HepG2 (cell line): ENCODE data around the gene SESN2. TPM values are rescaled to one million over a fixed set of nuclear protein-coding genes. Genes with fewer than 3 reads are reported as not detected.
A peak's percentile ranks its signal among the peaks of the same experiment; 100 is the strongest.

Experiments
- ATAC-seq: fragments of 200-7000 bp; cut with Tn5 transposase; 3 replicates; pipeline ENCODE4 v1.9.1; 2020; ENCODE audit warnings: mild to moderate bottlenecking, moderate library complexity
- BruUV-seq: library from RNA; stranded (reverse); fragments of 400-500 nt; replicated peaks from 2 replicates; lab custom pipeline; 2021; lab: Mats Ljungman, UMichigan
- CTCF ChIA-PET: fragments of 300-600 bp; formaldehyde crosslinking; extraction: SDS; loops from one replicate; lab custom pipeline; 2021; ENCODE audit warnings: low total read pairs, inconsistent platforms, low intra/inter-chr PET ratio; lab: Yijun Ruan, JAX
- POLR2A ChIA-PET: fragments of 350-600 bp; sonication (Branson Sonifier 250); formaldehyde crosslinking; loops from one replicate; lab custom pipeline; 2020; ENCODE audit warnings: antibody characterized with exemption, inconsistent platforms; lab: Yijun Ruan, JAX
- DNase-seq: peaks from one replicate; pipeline ENCODE4 v3.0.0-alpha.2; 2015; ENCODE audit warnings: low spot score
- FAIRE-seq: peaks from 3 replicates; lab custom pipeline; 2011; peaks lifted over from hg19 to GRCh38; lab: Jason Lieb, UNC
- H2AFZ ChIP-seq: one replicate; pipeline ENCODE4 v1.6.1; 2011; ENCODE audit warnings: low read length, inconsistent platforms
- H3K27ac ChIP-seq: fragments of 300-600 bp; 3 replicates; pipeline ENCODE4 v1.8.0; 2011; ENCODE audit warnings: mixed run types, mild to moderate bottlenecking, mixed read lengths, low read length, inconsistent platforms; ENCODE audit not compliant: insufficient read depth; ENCODE audit errors: extremely low read length
- H3K27me3 ChIP-seq, 2 experiments: fragments of 200-600 bp in 1 of 2; 2 replicates in 1 of 2; 3 replicates in 1 of 2; pipeline versions ENCODE4 v1.6.0 to v1.8.0; 2011; ENCODE audit warnings: low read length in 2 of 2, mild to moderate bottlenecking in 2 of 2, moderate library complexity in 2 of 2, inconsistent platforms in 1 of 2; ENCODE audit not compliant: insufficient read depth in 2 of 2, control insufficient read depth in 1 of 2
- H3K36me3 ChIP-seq, 2 experiments: fragments of 200-600 bp in 1 of 2; replicated peaks in 1 of 2; 2 replicates in 1 of 2; 3 replicates in 1 of 2; pipeline versions ENCODE4 v1.5.1 to v1.8.0; 2011; ENCODE audit warnings: low read length in 2 of 2, inconsistent platforms in 1 of 2; ENCODE audit not compliant: insufficient read depth in 2 of 2, control insufficient read depth in 1 of 2
- H3K4me1 ChIP-seq: 2 replicates; pipeline ENCODE4 v1.5.1; 2012; ENCODE audit warnings: low read length, inconsistent platforms; ENCODE audit not compliant: insufficient read depth
- H3K4me2 ChIP-seq: 2 replicates; pipeline ENCODE4 v1.6.0; 2011; ENCODE audit warnings: low read depth, low read length, inconsistent platforms
- H3K4me3 ChIP-seq, 3 experiments: fragments of 200-600 bp in 1 of 3; sonication (generic), shearing (Covaris generic) in 1 of 3; replicated peaks in 1 of 3; 2 replicates each; pipeline ENCODE4 v1.5.1; 2011 to 2016; ENCODE audit warnings: low read length in 3 of 3, inconsistent platforms in 2 of 3, low read depth in 2 of 3, mild to moderate bottlenecking in 2 of 3, control low read depth in 1 of 3, mixed read lengths in 1 of 3; ENCODE audit not compliant: insufficient read depth in 1 of 3
- H3K79me2 ChIP-seq: one replicate; pipeline ENCODE4 v1.6.1; 2011; ENCODE audit warnings: low read length, inconsistent platforms; ENCODE audit not compliant: insufficient read depth
- H3K9ac ChIP-seq: 2 replicates; pipeline ENCODE4 v1.6.0; 2011; ENCODE audit warnings: mild to moderate bottlenecking, low read depth, low read length, inconsistent platforms; ENCODE audit not compliant: insufficient read depth
- H3K9me3 ChIP-seq: 2 replicates; pipeline ENCODE4 v1.5.1; 2012; ENCODE audit warnings: mild to moderate bottlenecking, low read length
- H4K20me1 ChIP-seq: 2 replicates; pipeline ENCODE4 v1.6.0; 2011; ENCODE audit warnings: inconsistent platforms, mild to moderate bottlenecking, low read length, moderate library complexity; ENCODE audit not compliant: insufficient read depth
- ATF4 ChIP-seq, 2 experiments: fragments of 450-650 bp in 1 of 2; sonication (generic) in 1 of 2; formaldehyde crosslinking; IDR thresholded peaks; 2 replicates each; pipeline versions ENCODE4 v1.5.0 to v1.8.0; 2020 to 2022; ENCODE audit warnings: mild to moderate bottlenecking in 1 of 2, missing genetic modification reagents in 1 of 2
- CEBPB ChIP-seq: IDR thresholded peaks from 2 replicates; pipeline ENCODE4 v1.6.1; 2011; ENCODE audit warnings: low read depth, low read length, improper control_type of control experiment, borderline replicate concordance
- CEBPG ChIP-seq: IDR thresholded peaks from 2 replicates; pipeline ENCODE4 v1.6.1; 2016
- HOXA9 ChIP-seq: sonication (generic); formaldehyde crosslinking; IDR thresholded peaks from 2 replicates; pipeline ENCODE4 v1.8.1; 2022; ENCODE audit warnings: missing genetic modification reagents, mild to moderate bottlenecking, moderate library complexity, borderline replicate concordance
- IRF1 ChIP-seq: sonication (generic); formaldehyde crosslinking; IDR thresholded peaks from 2 replicates; pipeline ENCODE4 v1.4.0; 2020; ENCODE audit warnings: low read depth, mild to moderate bottlenecking, missing genetic modification reagents
- PAF1 ChIP-seq: IDR thresholded peaks from 2 replicates; pipeline ENCODE4 v1.6.1; 2016; ENCODE audit warnings: missing genetic modification reagents, missing compliant biosample characterization
- POLR2AphosphoS5 ChIP-seq: IDR thresholded peaks from 2 replicates; pipeline ENCODE4 v1.6.1; 2012; ENCODE audit warnings: low read depth, low read length
- RBM22 ChIP-seq: fragments of 200-400 bp; formaldehyde crosslinking; optimal IDR thresholded peaks from 2 replicates; pipeline ENCODE3; 2017; ENCODE audit warnings: mild to moderate bottlenecking, low read length, moderate library complexity
- TOPORS ChIP-seq: sonication (generic); formaldehyde crosslinking; IDR thresholded peaks from 2 replicates; pipeline ENCODE4 v1.8.0; 2023; ENCODE audit warnings: mild to moderate bottlenecking, missing genetic modification reagents
- ZBTB33 ChIP-seq: sonication (generic); formaldehyde crosslinking; IDR thresholded peaks from 2 replicates; pipeline ENCODE4 v1.4.0; 2020; ENCODE audit warnings: missing genetic modification reagents
- ZBTB7A ChIP-seq: sonication (generic); formaldehyde crosslinking; IDR thresholded peaks from 2 replicates; pipeline ENCODE4 v1.8.0; 2022; ENCODE audit warnings: mild to moderate bottlenecking, missing genetic modification reagents
- ZNF768 ChIP-seq: sonication (generic); formaldehyde crosslinking; IDR thresholded peaks from 2 replicates; pipeline ENCODE4 v1.4.0; 2020; ENCODE audit warnings: missing genetic modification reagents
- WGBS: methylation state at CpG from one replicate; pipeline ENCODE4 v1.1.6; 2017; ENCODE audit warnings: low lambda C conversion rate; 5-methylcytosine and 5-hydroxymethylcytosine counted together
- in situ Hi-C: cut with HindIII; loops from 2 replicates; pipeline ENCODE4 v1.10.0; 2017; ENCODE audit warnings: low pct_unique_long_range_greater_than_20kb; ENCODE audit not compliant: extremely low pct_ligation_motif_present
- intact Hi-C: fragments of 100-400 bp; cut with micrococcal nuclease; formaldehyde crosslinking; loops from one replicate; pipeline ENCODE4 v1.10.0; 2022; ENCODE audit not compliant: unreplicated experiment
- polyA plus RNA-seq, 8 experiments: library from polyadenylated mRNA; depleted of rRNA in 3 of 8; stranded (reverse) in 7 of 8; unstranded in 1 of 8; fragments of >200 nt; fragmentation: Illumina TruSeq in 4 of 8; extraction: Trizol in 4 of 8; gene quantifications; 2 replicates each; pipeline versions ENCODE4 v1.2.1 to v1.2.3, GENCODE V29; 2011 to 2016; ENCODE audit warnings: low read depth in 4 of 8, missing spikeins in 1 of 8, mixed read lengths in 1 of 8; ENCODE audit not compliant: insufficient read depth in 1 of 8
- total RNA-seq, 5 experiments: library from RNA; depleted of rRNA; stranded (reverse); fragments of >200 nt; fragmentation: Illumina TruSeq; extraction: Trizol; gene quantifications; 2 replicates each; pipeline ENCODE4 v1.2.3, GENCODE V29; 2016; ENCODE audit warnings: low read depth in 1 of 5

SESN2 gene
- total and polyA plus RNA-seq, 2 of the 13 experiments (the other 11 are each of a cell fraction or from before 2014, with no cell fraction given): 13.2 to 19.1 TPM

- no peak for TF ChIP-seq ZBTB7A
- TF ChIP-seq PAF1: peak; percentile 43; the same call in 1 of the 2 replicates
- TF ChIP-seq ZNF768 (CRISPR knock-in tag): peak; percentile 64; the same call in 1 of the 2 replicates
- TF ChIP-seq CEBPG (CRISPR knock-in tag): peak; percentile 77
- TF ChIP-seq HOXA9: no peak
- peak; percentile 30 for TF ChIP-seq RBM22
- no peak for TF ChIP-seq IRF1 (CRISPR knock-in tag)
- peak in 1 of 2 experiments; percentile 86; a peak in 2 of 4 replicates for TF ChIP-seq ATF4 (CRISPR knock-in tag; IDR thresholded peaks at IDR 0.05)
- 0 out of 2 replicates have a peak, but pooled peaks have one; percentile 3 for TF ChIP-seq POLR2AphosphoS5
- TF ChIP-seq ZBTB33 (CRISPR knock-in tag): peak; percentile 42; the same call in 1 of the 2 replicates
- TF ChIP-seq CEBPB: peak; percentile 77
- TF ChIP-seq TOPORS (CRISPR knock-in tag): no peak
- Histone ChIP-seq H2AFZ (no peak overlapping the region), H3K27me3 (no peaks in the 10 kb centered on the region), H3K4me2 (no peak overlapping the region), H4K20me1 (no peaks in the 10 kb centered on the region), H3K79me2 (no peaks in the 10 kb centered on the region), H3K36me3 (peaks cover 24 to 50% of the 10 kb centered on the region in 2 experiments), H3K4me1 (peaks cover 18% of the 10 kb centered on the region), H3K27ac (peak overlapping the region; percentile 1), H3K9me3 (no peaks in the 10 kb centered on the region), H3K9ac (no peak overlapping the region), H3K4me3 (no peak overlapping the region)
- 89% methylated on average over 13 of the region's 14 CpGs for WGBS
- ChIA-PET POLR2A (interaction anchor here (1.4 to 1.7 kb wide), 2 partner anchors 22 to 34 kb away, joined by 3 to 6 read pairs; no protein-coding TSS in a partner anchor), CTCF (no interaction called here)
- in situ Hi-C loops (no loop called here), intact Hi-C loops (no loop called here)
- no peak for DNase-seq
- ATAC-seq: no peak; the same call in 2 of the 3 replicates
- no peak for FAIRE-seq
- BruUV-seq: no TSS peak
Measured at GRCh38 chr1:28282426-28283407, 23.4 kb downstream of the SESN2 start.
